NCI-H146 treated with DMSO at 0.1 percent for 48 hours (cell line): ENCODE results near the gene GALNT10.
A peak's percentile ranks its signal among the peaks of the same experiment; 100 is the strongest.

Experiments used
- DNase-seq: peaks from one replicate; lab custom pipeline; 2025; ENCODE audit not compliant: unreplicated experiment; lab: John Stamatoyannopoulos, UW

The GALNT10 gene

GRCh38 chr5:154317916-154318315 is 127.4 kb downstream of the GALNT10 start:
- no peak for DNase-seq

- no peak for DNase-seq
Measured at GRCh38 chr5:154318691-154319090, 128.2 kb downstream of the GALNT10 start.

DNA sequence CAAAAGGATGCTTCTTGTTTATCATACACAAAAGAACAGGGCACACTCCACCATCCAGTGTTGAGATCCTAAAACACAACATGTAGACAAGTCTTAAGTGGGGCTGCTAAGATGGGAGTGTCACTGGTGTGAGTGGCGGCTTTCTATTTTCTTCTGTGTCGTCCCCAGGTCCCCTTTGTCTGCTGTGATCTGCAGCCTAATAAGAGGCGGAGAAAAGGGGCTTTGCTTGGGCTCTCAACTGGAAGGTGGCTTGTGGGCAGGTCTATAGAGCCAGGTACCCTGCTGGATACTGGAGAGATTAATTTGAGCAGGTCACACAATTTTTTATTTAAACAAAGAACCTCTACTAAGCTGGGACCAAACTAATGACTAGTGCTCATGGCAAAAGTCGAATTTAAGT is 129.2 kb downstream of the GALNT10 start:
- DNase-seq: no peak

DNA sequence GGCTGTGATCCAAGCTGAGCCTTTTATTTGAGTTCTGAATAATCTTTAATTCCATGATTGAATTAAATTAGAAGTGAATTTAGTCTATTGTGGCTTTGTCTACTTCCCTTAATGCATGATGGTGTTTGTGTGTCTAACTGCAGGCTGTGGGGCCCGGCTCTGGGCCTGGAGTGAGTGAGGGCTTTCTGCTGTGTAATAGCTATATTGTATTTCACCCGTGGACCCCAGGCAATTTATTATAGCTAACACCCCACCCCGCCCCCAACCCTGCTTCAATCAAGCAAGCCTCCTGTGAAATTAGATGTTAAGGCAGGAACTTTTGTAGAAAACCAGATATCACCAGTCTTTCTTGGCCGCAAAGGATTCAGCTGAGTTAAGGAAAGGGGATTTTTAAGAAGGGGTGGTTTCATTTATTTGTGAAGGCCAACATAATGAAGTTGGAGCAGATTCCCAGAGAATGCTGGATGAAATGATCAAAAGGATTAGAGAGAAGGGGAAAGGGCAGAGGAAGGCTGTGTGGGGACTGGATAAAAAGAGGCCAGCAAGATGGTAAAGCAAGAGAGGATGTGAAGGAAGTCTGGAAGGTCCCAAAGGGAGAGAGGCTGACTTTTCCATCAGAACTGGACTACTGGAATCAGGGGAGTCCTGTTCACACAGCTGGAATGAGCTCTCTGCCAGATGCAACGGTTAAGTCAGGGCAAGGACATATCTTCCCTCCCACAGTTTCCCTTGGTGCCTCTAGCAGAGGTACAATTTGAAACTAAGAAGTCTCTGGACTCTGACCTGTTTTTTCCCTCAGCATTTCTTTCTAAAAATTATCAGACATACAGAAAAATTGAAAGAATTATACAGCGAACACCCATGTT is 129.9 kb downstream of the GALNT10 start:
- DNase-seq: no peak

GRCh38 chr5:154321546-154321945 is 131.0 kb downstream of the GALNT10 start:
- no peak for DNase-seq

- DNase-seq: no peak
Measured at GRCh38 chr5:154324033-154324432, 133.5 kb downstream of the GALNT10 start.

DNA sequence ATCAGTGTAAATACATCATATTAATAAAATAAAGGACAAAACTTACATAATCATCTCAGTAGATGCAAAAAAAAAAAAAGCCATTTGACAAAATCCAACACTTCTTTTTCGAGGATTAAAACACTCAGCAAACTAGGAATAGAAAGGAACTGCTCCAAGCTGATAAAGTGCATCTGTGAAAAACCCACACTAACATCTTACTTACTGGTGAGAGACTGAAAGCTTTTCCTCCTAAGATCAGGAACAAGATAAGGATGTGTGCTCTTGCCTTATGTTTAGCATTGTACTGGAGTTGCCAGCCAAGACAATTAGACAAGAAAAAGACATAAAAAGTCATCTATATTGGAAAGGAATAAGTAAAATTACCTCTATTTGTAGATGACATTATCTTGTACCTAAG is 135.0 kb downstream of the GALNT10 start:
- no peak for DNase-seq

DNA sequence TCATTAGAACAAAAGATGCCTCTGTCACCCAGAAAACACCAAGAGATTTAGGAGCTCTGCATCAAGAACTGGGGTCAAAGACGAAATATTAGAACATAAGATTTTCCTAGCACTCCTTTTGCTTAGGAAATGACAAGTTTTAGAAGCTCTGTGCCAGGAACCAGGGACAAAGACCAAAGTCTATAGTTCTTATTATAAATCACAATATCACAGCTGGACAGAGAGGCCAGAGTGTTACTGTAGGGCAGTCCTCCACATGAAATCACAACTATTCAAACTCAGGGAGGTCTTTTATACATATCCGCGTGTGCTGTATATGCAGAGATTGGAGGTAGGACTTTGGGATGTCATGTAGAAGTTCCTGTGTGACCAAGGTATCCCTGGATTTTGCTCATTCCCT is 138.5 kb downstream of the GALNT10 start:
- DNase-seq: no peak

GRCh38 chr5:154329519-154330040 is 139.0 kb downstream of the GALNT10 start:
- no peak for DNase-seq

DNA sequence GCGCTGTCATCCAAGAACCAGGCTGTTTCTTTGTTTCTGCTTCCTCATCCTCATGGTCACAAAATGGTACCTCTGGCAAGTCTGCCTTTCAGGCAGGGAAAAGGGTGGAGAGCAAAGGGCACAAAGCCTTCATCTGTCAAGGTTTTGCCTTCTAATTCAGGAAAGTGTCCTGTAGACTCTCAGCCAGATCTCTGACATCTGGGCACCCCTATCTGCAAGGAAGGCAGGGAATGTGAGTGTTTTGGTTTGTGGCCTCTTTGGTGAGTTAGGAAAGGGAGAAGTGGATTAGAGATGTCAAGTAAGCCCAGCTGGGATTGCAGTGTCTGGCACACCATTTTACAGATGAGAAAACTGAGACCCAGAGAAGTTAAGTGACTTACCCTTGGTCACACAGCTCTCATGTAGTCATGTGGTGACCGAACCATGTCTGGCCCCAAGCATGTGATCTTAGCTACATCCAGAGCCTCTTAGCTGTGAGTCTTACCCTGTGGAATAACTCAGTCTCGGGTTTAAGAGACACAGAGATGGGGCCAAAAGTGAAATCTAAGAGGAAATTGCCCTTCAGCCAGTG is 139.6 kb downstream of the GALNT10 start:
- DNase-seq: no peak

- DNase-seq: no peak
Measured at GRCh38 chr5:154331232-154331631, 140.7 kb downstream of the GALNT10 start.

DNA sequence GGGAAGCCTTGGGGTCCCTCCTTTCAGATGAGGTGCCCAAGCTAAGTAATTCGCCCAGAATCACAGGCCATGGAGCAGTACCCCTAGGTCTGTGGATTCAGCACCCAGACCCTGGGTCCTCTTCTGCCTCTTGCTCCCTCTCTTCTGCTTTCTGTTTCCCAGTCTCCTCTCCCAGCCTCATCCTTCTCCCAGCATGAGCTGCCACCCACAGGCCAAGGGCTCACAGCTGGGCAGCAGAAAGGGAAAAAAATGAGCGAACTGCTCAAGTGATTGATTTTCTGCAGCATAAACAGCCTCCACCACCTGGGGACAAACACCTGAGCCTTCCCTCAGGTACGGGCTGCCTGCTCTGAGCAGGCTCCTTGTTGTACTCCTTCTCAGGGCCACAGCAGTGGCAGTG is 141.4 kb downstream of the GALNT10 start:
- peak; percentile 13 for DNase-seq

DNA sequence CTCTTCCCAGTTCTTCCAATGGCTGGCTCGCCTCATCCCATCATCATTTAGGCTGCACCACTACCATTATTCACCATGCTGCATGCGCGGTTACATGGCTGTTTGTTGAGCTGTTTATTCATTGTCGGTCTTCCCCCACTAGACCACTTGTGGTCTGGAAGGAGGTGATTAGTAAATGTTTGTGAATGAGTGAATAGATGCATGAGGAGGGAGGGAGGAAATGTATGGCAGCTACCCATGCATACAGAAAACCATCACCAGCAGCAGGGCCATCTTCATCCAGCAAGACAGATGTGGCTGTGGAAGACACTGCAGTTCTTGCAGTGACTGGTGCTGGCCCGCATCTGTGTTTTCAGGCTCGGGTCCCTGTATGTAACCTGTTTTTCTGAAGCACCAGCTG is 141.9 kb downstream of the GALNT10 start:
- no peak for DNase-seq

- no peak for DNase-seq
Measured at GRCh38 chr5:154333016-154333415, 142.5 kb downstream of the GALNT10 start.

DNA sequence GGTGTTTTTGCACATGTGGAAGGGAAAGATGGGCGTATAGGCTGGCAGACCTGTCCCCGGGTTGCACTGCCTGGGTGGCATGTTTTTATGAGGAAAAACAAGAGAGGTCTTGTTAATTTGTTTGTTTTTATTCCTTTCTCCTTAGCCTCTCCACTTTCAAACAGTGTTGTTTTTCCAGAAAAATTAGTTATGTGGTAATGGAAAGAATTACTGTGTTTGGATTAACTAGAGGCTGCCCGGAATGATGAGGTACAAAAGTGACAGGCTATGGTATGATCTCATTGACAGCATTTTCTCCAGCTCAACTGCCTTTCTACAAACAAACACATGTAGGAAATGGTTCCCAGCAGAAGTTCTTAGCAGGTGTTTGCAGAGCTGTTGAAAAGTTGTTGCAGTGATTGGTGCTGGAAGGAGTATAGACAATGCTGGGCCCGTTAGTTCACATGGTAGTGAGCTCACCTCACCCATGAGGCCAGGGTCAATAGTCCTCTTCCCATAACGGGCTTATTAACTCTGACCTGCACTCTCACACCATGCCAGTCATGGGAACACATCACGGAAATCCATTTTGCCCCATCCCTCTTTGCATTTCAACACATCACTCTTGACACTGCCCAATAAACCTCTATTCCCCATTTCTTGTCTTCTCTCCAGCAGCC is 144.0 kb downstream of the GALNT10 start:
- no peak for DNase-seq

DNA sequence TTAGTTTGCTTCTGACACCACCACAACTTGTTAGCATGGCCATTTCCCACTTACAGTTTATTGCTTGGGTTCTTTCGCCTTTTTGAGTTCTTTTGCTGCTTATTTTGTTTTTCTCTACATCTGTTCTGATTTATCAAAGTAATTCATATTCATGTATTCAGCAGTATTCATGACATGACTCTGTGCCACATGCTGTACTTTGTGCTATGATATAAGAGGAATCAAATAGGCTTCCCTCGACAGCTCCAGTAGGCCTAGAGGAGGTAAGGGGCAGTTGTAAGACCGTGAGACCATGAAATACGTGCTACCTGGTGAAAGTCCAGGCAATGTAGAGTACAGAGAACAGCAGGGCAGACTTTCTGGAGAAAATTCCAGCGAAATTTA is 144.5 kb downstream of the GALNT10 start:
- no peak for DNase-seq

DNA sequence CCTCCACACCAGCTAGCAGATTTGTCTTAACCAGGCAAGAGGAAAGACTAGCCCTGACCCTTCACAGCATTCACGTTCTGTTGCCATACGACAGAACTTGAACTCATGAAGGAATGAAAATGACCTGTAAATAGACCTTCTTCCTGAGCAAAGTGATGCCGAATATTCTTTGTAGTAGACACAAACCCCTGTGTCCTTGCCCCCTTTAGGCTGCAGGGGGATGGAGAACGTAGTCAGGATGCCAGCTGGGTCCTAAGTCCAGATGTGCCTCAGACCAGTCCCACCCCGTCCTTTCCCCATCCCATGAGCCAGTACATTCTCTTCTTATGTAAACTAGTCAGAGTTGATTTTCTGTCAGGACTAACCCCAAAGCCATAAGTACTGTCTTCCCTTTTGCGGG is 151.1 kb downstream of the GALNT10 start:
- DNase-seq: no peak

DNA sequence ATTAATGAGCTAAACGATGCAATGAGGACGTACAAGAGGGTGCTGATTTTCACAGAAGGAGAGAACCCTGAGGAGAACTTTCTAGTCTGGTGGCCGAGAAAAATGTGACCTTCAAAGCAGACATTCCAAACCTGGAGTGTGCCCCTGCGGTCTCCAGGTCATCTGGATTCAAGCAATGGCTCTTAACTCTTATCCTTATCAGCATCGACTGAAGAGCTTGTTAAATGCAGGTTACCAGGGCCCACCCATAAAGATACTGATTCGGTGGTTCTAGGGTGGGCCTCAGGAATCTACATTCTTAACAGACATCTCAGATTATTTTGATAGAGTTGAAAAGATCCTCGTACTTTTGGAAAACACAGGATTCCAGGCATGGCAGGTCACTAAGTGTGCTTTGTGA is 151.7 kb downstream of the GALNT10 start:
- DNase-seq: no peak

GRCh38 chr5:154342963-154343362 is 152.4 kb downstream of the GALNT10 start:
- DNase-seq: no peak

- no peak for DNase-seq
Measured at GRCh38 chr5:154344461-154344860, 153.9 kb downstream of the GALNT10 start.

GRCh38 chr5:154345255-154345952 is 154.9 kb downstream of the GALNT10 start:
- DNase-seq: no peak
